GM18526 (cell line): ENCODE results near the gene APOBEC3F.
A peak's percentile ranks its signal among the peaks of the same experiment; 100 is the strongest.

Experiments
- POLR2A ChIP-seq: IDR thresholded peaks from 3 replicates; pipeline ENCODE4 v1.6.1; 2011; ENCODE audit not compliant: insufficient read length; ENCODE audit errors: extremely low read depth

Gene APOBEC3F

GRCh38 chr22:39028281-39028680 is 12.4 kb upstream of the APOBEC3F start:
- no peak for TF ChIP-seq POLR2A

- no peak for TF ChIP-seq POLR2A
These were observed 11.4 kb upstream of the APOBEC3F start for GRCh38 chr22:39029227-39029626.

GRCh38 chr22:39030705-39031104 is 10.0 kb upstream of the APOBEC3F start:
- TF ChIP-seq POLR2A, result no peak

- TF ChIP-seq POLR2A, result no peak
These were observed 1.1 kb upstream of the APOBEC3F start for GRCh38 chr22:39039306-39040126.

- no peak for TF ChIP-seq POLR2A
These were observed 1.2 kb downstream of the APOBEC3F start for GRCh38 chr22:39041908-39042307.

GRCh38 chr22:39055658-39056057 is 15.0 kb downstream of the APOBEC3F start:
- TF ChIP-seq POLR2A, result no peak

- TF ChIP-seq POLR2A, result peak; percentile 19
These were observed 26.0 kb downstream of the APOBEC3F start for GRCh38 chr22:39066442-39067276.

- no peak for TF ChIP-seq POLR2A
These were observed 27.5 kb downstream of the APOBEC3F start for GRCh38 chr22:39068033-39068785.

- no peak for TF ChIP-seq POLR2A
These were observed 29.5 kb downstream of the APOBEC3F start for GRCh38 chr22:39070186-39070585.

GRCh38 chr22:39072581-39072981 is 31.9 kb downstream of the APOBEC3F start:
- peak; percentile 15 for TF ChIP-seq POLR2A

GRCh38 chr22:39073981-39074380 is 33.3 kb downstream of the APOBEC3F start:
- TF ChIP-seq POLR2A, result no peak

- TF ChIP-seq POLR2A, result peak; percentile 42
These were observed 36.6 kb downstream of the APOBEC3F start, which contains the start of gene APOBEC3G for GRCh38 chr22:39077026-39077840. APOBEC3G (plus strand) TSS chr22:39077275; CDS start chr22:39077362, 87 bp downstream.

GRCh38 chr22:39078329-39078728 is 37.7 kb downstream of the APOBEC3F start:
- TF ChIP-seq POLR2A, result no peak

- no peak for TF ChIP-seq POLR2A
These were observed 39.5 kb downstream of the APOBEC3F start for GRCh38 chr22:39080052-39080762.
